Astrocyte of the cerebellum (primary cell): ENCODE results near the gene EME1.

Experiments used
- DNase-seq: peaks from one replicate; pipeline ENCODE4 v3.0.0-alpha.2; 2011; ENCODE audit warnings: low read depth
- H3K4me3 ChIP-seq: 2 replicates; pipeline ENCODE4 v1.5.1; 2011; ENCODE audit warnings: mild to moderate bottlenecking, low read depth, low read length, moderate library complexity
- in situ Hi-C: cut with HindIII; loops from 2 replicates; pipeline ENCODE4 v1.10.0; 2017; ENCODE audit warnings: low sequenced_read_pairs
- TF ChIP-seq, protein P1 (sequence below): IDR thresholded peaks from 2 replicates; pipeline ENCODE4 v1.5.1; 2012; ENCODE audit warnings: low read length, low read depth, moderate library complexity, mild to moderate bottlenecking; ENCODE audit errors: missing control alignments

Gene EME1

DNA sequence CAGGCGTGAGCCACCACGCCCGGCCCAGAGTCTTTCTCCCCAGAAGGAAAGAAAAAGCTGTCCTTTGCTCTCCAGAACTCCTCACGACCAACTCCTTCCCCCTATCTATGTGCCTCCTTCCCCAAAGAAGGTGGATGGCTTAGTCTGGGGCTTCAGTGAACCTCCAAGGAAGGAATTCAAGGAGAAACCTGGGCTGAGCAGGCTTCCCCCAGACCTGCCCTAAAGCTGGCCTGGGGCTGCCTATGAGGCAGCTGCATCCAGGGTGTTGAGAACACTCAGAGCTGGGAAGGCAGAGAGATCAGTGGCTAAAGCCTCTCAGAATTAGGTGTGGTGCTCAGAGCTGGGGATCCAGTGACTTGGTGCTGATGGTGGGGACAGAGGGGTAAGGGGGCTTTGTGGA is 56.8 kb downstream of the EME1 start:
- TF ChIP-seq, protein P1, sequence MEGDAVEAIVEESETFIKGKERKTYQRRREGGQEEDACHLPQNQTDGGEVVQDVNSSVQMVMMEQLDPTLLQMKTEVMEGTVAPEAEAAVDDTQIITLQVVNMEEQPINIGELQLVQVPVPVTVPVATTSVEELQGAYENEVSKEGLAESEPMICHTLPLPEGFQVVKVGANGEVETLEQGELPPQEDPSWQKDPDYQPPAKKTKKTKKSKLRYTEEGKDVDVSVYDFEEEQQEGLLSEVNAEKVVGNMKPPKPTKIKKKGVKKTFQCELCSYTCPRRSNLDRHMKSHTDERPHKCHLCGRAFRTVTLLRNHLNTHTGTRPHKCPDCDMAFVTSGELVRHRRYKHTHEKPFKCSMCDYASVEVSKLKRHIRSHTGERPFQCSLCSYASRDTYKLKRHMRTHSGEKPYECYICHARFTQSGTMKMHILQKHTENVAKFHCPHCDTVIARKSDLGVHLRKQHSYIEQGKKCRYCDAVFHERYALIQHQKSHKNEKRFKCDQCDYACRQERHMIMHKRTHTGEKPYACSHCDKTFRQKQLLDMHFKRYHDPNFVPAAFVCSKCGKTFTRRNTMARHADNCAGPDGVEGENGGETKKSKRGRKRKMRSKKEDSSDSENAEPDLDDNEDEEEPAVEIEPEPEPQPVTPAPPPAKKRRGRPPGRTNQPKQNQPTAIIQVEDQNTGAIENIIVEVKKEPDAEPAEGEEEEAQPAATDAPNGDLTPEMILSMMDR = no peak
- no peak overlapping the region for H3K4me3 ChIP-seq
- no peak for DNase-seq
- in situ Hi-C loops = no loop called here
